HepG2 (cell line): Measurements from ENCODE around the gene CADPS2. TPM values are rescaled to one million over a fixed set of nuclear protein-coding genes. Genes with fewer than 3 reads are reported as not detected.

Experiments used
- ATAC-seq: fragments of 200-7000 bp; cut with Tn5 transposase; 3 replicates; pipeline ENCODE4 v1.9.1; 2020; ENCODE audit warnings: mild to moderate bottlenecking, moderate library complexity
- BruUV-seq: library from RNA; stranded (reverse); fragments of 400-500 nt; replicated peaks from 2 replicates; lab custom pipeline; 2021; lab: Mats Ljungman, UMichigan
- CTCF ChIA-PET: fragments of 300-600 bp; formaldehyde crosslinking; extraction: SDS; loops from one replicate; lab custom pipeline; 2021; ENCODE audit warnings: low total read pairs, inconsistent platforms, low intra/inter-chr PET ratio; lab: Yijun Ruan, JAX
- POLR2A ChIA-PET: fragments of 350-600 bp; sonication (Branson Sonifier 250); formaldehyde crosslinking; loops from one replicate; lab custom pipeline; 2020; ENCODE audit warnings: antibody characterized with exemption, inconsistent platforms; lab: Yijun Ruan, JAX
- DNase-seq: peaks from one replicate; pipeline ENCODE4 v3.0.0-alpha.2; 2015; ENCODE audit warnings: low spot score
- FAIRE-seq: peaks from 3 replicates; lab custom pipeline; 2011; peaks lifted over from hg19 to GRCh38; lab: Jason Lieb, UNC
- H2AFZ ChIP-seq: one replicate; pipeline ENCODE4 v1.6.1; 2011; ENCODE audit warnings: low read length, inconsistent platforms
- H3K27ac ChIP-seq: fragments of 300-600 bp; 3 replicates; pipeline ENCODE4 v1.8.0; 2011; ENCODE audit warnings: mixed run types, mild to moderate bottlenecking, mixed read lengths, low read length, inconsistent platforms; ENCODE audit not compliant: insufficient read depth; ENCODE audit errors: extremely low read length
- H3K27me3 ChIP-seq, 2 experiments: fragments of 200-600 bp in 1 of 2; 2 replicates in 1 of 2; 3 replicates in 1 of 2; pipeline versions ENCODE4 v1.6.0 to v1.8.0; 2011; ENCODE audit warnings: low read length in 2 of 2, mild to moderate bottlenecking in 2 of 2, moderate library complexity in 2 of 2, inconsistent platforms in 1 of 2; ENCODE audit not compliant: insufficient read depth in 2 of 2, control insufficient read depth in 1 of 2
- H3K36me3 ChIP-seq, 2 experiments: fragments of 200-600 bp in 1 of 2; replicated peaks in 1 of 2; 2 replicates in 1 of 2; 3 replicates in 1 of 2; pipeline versions ENCODE4 v1.5.1 to v1.8.0; 2011; ENCODE audit warnings: low read length in 2 of 2, inconsistent platforms in 1 of 2; ENCODE audit not compliant: insufficient read depth in 2 of 2, control insufficient read depth in 1 of 2
- H3K4me1 ChIP-seq: 2 replicates; pipeline ENCODE4 v1.5.1; 2012; ENCODE audit warnings: low read length, inconsistent platforms; ENCODE audit not compliant: insufficient read depth
- H3K4me2 ChIP-seq: 2 replicates; pipeline ENCODE4 v1.6.0; 2011; ENCODE audit warnings: low read depth, low read length, inconsistent platforms
- H3K4me3 ChIP-seq, 3 experiments: fragments of 200-600 bp in 1 of 3; sonication (generic), shearing (Covaris generic) in 1 of 3; replicated peaks in 1 of 3; 2 replicates each; pipeline ENCODE4 v1.5.1; 2011 to 2016; ENCODE audit warnings: low read length in 3 of 3, inconsistent platforms in 2 of 3, low read depth in 2 of 3, mild to moderate bottlenecking in 2 of 3, control low read depth in 1 of 3, mixed read lengths in 1 of 3; ENCODE audit not compliant: insufficient read depth in 1 of 3
- H3K79me2 ChIP-seq: one replicate; pipeline ENCODE4 v1.6.1; 2011; ENCODE audit warnings: low read length, inconsistent platforms; ENCODE audit not compliant: insufficient read depth
- H3K9ac ChIP-seq: 2 replicates; pipeline ENCODE4 v1.6.0; 2011; ENCODE audit warnings: mild to moderate bottlenecking, low read depth, low read length, inconsistent platforms; ENCODE audit not compliant: insufficient read depth
- H3K9me3 ChIP-seq: 2 replicates; pipeline ENCODE4 v1.5.1; 2012; ENCODE audit warnings: mild to moderate bottlenecking, low read length
- H4K20me1 ChIP-seq: 2 replicates; pipeline ENCODE4 v1.6.0; 2011; ENCODE audit warnings: inconsistent platforms, mild to moderate bottlenecking, low read length, moderate library complexity; ENCODE audit not compliant: insufficient read depth
- ATF7-NPFF ChIP-seq: sonication (generic); formaldehyde crosslinking; IDR thresholded peaks from 2 replicates; pipeline ENCODE4 v1.8.1; 2023; ENCODE audit warnings: mild to moderate bottlenecking, low read depth, missing genetic modification reagents, moderate library complexity
- BCL3 ChIP-seq: sonication (generic); formaldehyde crosslinking; IDR thresholded peaks from 2 replicates; pipeline ENCODE4 v1.5.1; 2020; ENCODE audit warnings: mild to moderate bottlenecking, missing genetic modification reagents, moderate library complexity
- EED ChIP-seq: sonication (generic); formaldehyde crosslinking; IDR thresholded peaks from 2 replicates; pipeline ENCODE4 v1.5.0; 2020; ENCODE audit warnings: mild to moderate bottlenecking, missing genetic modification reagents
- ETV6 ChIP-seq: sonication (generic); formaldehyde crosslinking; conservative IDR thresholded peaks from 2 replicates; pipeline ENCODE4 v1.4.0; 2020; ENCODE audit warnings: missing genetic modification reagents
- FOXA3 ChIP-seq: IDR thresholded peaks from 2 replicates; pipeline ENCODE4 v1.6.1; 2016; ENCODE audit warnings: missing genetic modification reagents, missing compliant biosample characterization
- GZF1 ChIP-seq: sonication (generic); formaldehyde crosslinking; IDR thresholded peaks from 2 replicates; pipeline ENCODE4 v1.5.1; 2020; ENCODE audit warnings: mild to moderate bottlenecking, missing genetic modification reagents
- NPAS2 ChIP-seq: sonication (generic); formaldehyde crosslinking; IDR thresholded peaks from 2 replicates; pipeline ENCODE4 v1.8.0; 2022; ENCODE audit warnings: mild to moderate bottlenecking, missing genetic modification reagents, borderline replicate concordance
- NR2F1 ChIP-seq, 2 experiments: fragments of 450-650 bp in 1 of 2; formaldehyde crosslinking in 1 of 2; IDR thresholded peaks; 2 replicates each; pipeline versions ENCODE4 v1.5.0 to v1.6.1; 2016 to 2020; ENCODE audit warnings: mild to moderate bottlenecking in 1 of 2, missing compliant biosample characterization in 1 of 2, missing genetic modification reagents in 1 of 2, moderate library complexity in 1 of 2
- PBX2 ChIP-seq: IDR thresholded peaks from 2 replicates; pipeline ENCODE4 v1.6.1; 2016; ENCODE audit warnings: control low read depth
- REPIN1 ChIP-seq: sonication (generic); formaldehyde crosslinking; IDR thresholded peaks from 2 replicates; pipeline ENCODE4 v1.8.0; 2022; ENCODE audit warnings: missing genetic modification reagents, low read depth, mild to moderate bottlenecking, borderline replicate concordance
- TOE1 ChIP-seq: sonication (generic); formaldehyde crosslinking; IDR thresholded peaks from 2 replicates; pipeline ENCODE4 v1.4.0; 2020; ENCODE audit warnings: mild to moderate bottlenecking, missing genetic modification reagents
- ZFP62 ChIP-seq: sonication (generic); formaldehyde crosslinking; IDR thresholded peaks from 2 replicates; pipeline ENCODE4 v1.4.0; 2020; ENCODE audit warnings: missing genetic modification reagents
- ZFY ChIP-seq: sonication (generic); formaldehyde crosslinking; IDR thresholded peaks from 2 replicates; pipeline ENCODE4 v1.4.0; 2020; ENCODE audit warnings: missing genetic modification reagents
- ZNF121 ChIP-seq: sonication (generic); formaldehyde crosslinking; IDR thresholded peaks from 2 replicates; pipeline ENCODE4 v1.5.0; 2020; ENCODE audit warnings: mild to moderate bottlenecking, missing genetic modification reagents
- ZNF276 ChIP-seq: sonication (generic); formaldehyde crosslinking; IDR thresholded peaks from 2 replicates; pipeline ENCODE4 v1.4.0; 2020; ENCODE audit warnings: mild to moderate bottlenecking, low read depth, missing genetic modification reagents
- ZNF414 ChIP-seq: sonication (generic); formaldehyde crosslinking; IDR thresholded peaks from 2 replicates; pipeline ENCODE4 v1.5.0; 2020; ENCODE audit warnings: missing genetic modification reagents
- ZNF44 ChIP-seq: sonication (generic); formaldehyde crosslinking; IDR thresholded peaks from 2 replicates; pipeline ENCODE4 v1.5.1; 2020; ENCODE audit warnings: mild to moderate bottlenecking, missing genetic modification reagents
- ZNF576 ChIP-seq: sonication (generic); formaldehyde crosslinking; IDR thresholded peaks from 2 replicates; pipeline ENCODE4 v1.4.0; 2020; ENCODE audit warnings: mild to moderate bottlenecking, missing genetic modification reagents
- ZNF781 ChIP-seq: sonication (generic); formaldehyde crosslinking; IDR thresholded peaks from 2 replicates; pipeline ENCODE4 v1.5.1; 2020; ENCODE audit warnings: borderline replicate concordance, mild to moderate bottlenecking, missing genetic modification reagents; ENCODE audit errors: not compliant biosample characterization
- ZSCAN29 ChIP-seq: sonication (generic); formaldehyde crosslinking; conservative IDR thresholded peaks from 2 replicates; pipeline ENCODE4 v1.4.0; 2020; ENCODE audit warnings: mild to moderate bottlenecking, missing genetic modification reagents
- WGBS: methylation state at CpG from one replicate; pipeline ENCODE4 v1.1.6; 2017; ENCODE audit warnings: low lambda C conversion rate; 5-methylcytosine and 5-hydroxymethylcytosine counted together
- in situ Hi-C: cut with HindIII; loops from 2 replicates; pipeline ENCODE4 v1.10.0; 2017; ENCODE audit warnings: low pct_unique_long_range_greater_than_20kb; ENCODE audit not compliant: extremely low pct_ligation_motif_present
- intact Hi-C: fragments of 100-400 bp; cut with micrococcal nuclease; formaldehyde crosslinking; loops from one replicate; pipeline ENCODE4 v1.10.0; 2022; ENCODE audit not compliant: unreplicated experiment
- polyA plus RNA-seq, 8 experiments: library from polyadenylated mRNA; depleted of rRNA in 3 of 8; stranded (reverse) in 7 of 8; unstranded in 1 of 8; fragments of >200 nt; fragmentation: Illumina TruSeq in 4 of 8; extraction: Trizol in 4 of 8; gene quantifications; 2 replicates each; pipeline versions ENCODE4 v1.2.1 to v1.2.3, GENCODE V29; 2011 to 2016; ENCODE audit warnings: low read depth in 4 of 8, missing spikeins in 1 of 8, mixed read lengths in 1 of 8; ENCODE audit not compliant: insufficient read depth in 1 of 8
- total RNA-seq, 5 experiments: library from RNA; depleted of rRNA; stranded (reverse); fragments of >200 nt; fragmentation: Illumina TruSeq; extraction: Trizol; gene quantifications; 2 replicates each; pipeline ENCODE4 v1.2.3, GENCODE V29; 2016; ENCODE audit warnings: low read depth in 1 of 5

Gene CADPS2
- total and polyA plus RNA-seq, 2 of the 13 experiments (the other 11 are each of a cell fraction or from before 2014, with no cell fraction given), result 17.6 to 43.8 TPM

GRCh38 chr7:122515404-122515803 is 370.9 kb downstream of the CADPS2 start (continued):
- TF ChIP-seq FOXA3 (CRISPR knock-in tag) (peak; percentile 34; the same call in 1 of the 2 replicates), NR2F1 (CRISPR knock-in tag; IDR thresholded peaks at IDR 0.05) (peak; percentile 49 to 79; a peak in 3 of 4 replicates), NPAS2 (CRISPR knock-in tag) (no peak), REPIN1 (CRISPR knock-in tag) (0 out of 2 replicates have a peak, but pooled peaks have one; percentile 37)
- TF ChIP-seq, all 625 proteins: peak for 24

GRCh38 chr7:122511268-122511667 is 375.0 kb downstream of the CADPS2 start:
- ATAC-seq (no peak), DNase-seq (no peak), FAIRE-seq (no peak)
- CTCF ChIA-PET, result no interaction called here
- no peak overlapping the region for H3K4me3 ChIP-seq
- H3K36me3 ChIP-seq, result no peaks in the 10 kb centered on the region; a peak in 1 of 5 replicates
- H3K27me3 ChIP-seq, result no peaks in the 10 kb centered on the region
- no peaks in the 10 kb centered on the region for H4K20me1 ChIP-seq
- H3K27ac ChIP-seq, result no peak overlapping the region
- POLR2A ChIA-PET, result no interaction called here
- intact Hi-C loops (no loop called here), in situ Hi-C loops (no loop called here)
- no peaks in the 10 kb centered on the region for H3K9me3 ChIP-seq
- WGBS, result 88% methylated on average over 2 of the region's 2 CpGs
- BruUV-seq, result no TSS peak
- H2AFZ ChIP-seq, result no peak overlapping the region
- H3K4me2 ChIP-seq, result no peak overlapping the region
- no peaks in the 10 kb centered on the region for H3K79me2 ChIP-seq
- no peak overlapping the region for H3K9ac ChIP-seq
- H3K4me1 ChIP-seq, result peaks cover 9% of the 10 kb centered on the region
- TF ChIP-seq ZNF781, result no peak
- no peak for TF ChIP-seq ZNF576 (CRISPR knock-in tag)
- TF ChIP-seq ZNF276, result no peak
- no peak for TF ChIP-seq ATF7-NPFF (CRISPR knock-in tag)
- no peak for TF ChIP-seq EED
- no peak for TF ChIP-seq ZNF121 (CRISPR knock-in tag)
- no peak for TF ChIP-seq TOE1 (CRISPR knock-in tag)
- TF ChIP-seq PBX2, result no peak
- no peak for TF ChIP-seq ZFP62 (CRISPR knock-in tag)
- no peak for TF ChIP-seq ETV6
- TF ChIP-seq ZNF414 (CRISPR knock-in tag), result no peak
- TF ChIP-seq BCL3, result no peak
- no peak for TF ChIP-seq ZNF44
- TF ChIP-seq GZF1 (CRISPR knock-in tag), result no peak
- no peak for TF ChIP-seq ZSCAN29 (CRISPR knock-in tag)
- TF ChIP-seq ZFY, result no peak
